ENCODE results near the gene COPS7A.

The COPS7A gene

DNA sequence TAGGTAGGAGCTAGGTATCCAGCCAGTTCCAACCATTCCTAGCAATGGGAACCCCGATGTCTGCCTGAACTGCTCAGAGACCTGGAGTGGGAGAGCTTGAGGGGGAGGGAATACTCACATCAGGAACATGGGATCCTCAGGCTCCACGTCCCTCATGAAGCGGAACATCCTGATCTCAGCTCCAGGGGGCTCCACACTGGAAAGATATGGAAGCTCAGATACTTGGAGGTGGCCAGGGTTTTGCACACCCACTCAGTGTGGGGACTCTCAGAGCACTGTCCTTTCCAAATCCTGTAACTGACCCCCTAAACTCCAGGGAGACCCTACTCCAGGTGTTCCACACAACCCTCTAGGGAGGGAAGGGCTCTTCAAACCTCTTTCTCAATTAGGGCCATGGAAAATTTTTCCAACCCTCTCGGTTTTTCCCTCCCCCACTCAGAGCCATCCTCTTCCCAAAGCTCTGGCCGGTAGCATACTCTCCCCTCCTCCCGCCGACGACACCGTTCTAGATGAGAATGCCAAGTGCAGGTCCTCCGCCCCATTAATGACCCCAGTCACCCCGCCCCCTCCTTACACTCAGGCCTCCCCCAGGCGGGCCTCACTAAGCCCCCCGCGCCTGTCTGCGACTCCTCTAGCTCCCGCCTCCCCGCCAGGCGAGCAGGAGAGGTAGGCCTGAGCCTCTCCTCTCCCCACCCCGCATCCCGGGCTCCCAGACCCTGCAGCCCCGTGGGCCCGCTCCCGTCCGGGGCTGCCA lies 28.5 kb downstream of the COPS7A start:
- peak; percentile 38 for DNase-seq

DNA sequence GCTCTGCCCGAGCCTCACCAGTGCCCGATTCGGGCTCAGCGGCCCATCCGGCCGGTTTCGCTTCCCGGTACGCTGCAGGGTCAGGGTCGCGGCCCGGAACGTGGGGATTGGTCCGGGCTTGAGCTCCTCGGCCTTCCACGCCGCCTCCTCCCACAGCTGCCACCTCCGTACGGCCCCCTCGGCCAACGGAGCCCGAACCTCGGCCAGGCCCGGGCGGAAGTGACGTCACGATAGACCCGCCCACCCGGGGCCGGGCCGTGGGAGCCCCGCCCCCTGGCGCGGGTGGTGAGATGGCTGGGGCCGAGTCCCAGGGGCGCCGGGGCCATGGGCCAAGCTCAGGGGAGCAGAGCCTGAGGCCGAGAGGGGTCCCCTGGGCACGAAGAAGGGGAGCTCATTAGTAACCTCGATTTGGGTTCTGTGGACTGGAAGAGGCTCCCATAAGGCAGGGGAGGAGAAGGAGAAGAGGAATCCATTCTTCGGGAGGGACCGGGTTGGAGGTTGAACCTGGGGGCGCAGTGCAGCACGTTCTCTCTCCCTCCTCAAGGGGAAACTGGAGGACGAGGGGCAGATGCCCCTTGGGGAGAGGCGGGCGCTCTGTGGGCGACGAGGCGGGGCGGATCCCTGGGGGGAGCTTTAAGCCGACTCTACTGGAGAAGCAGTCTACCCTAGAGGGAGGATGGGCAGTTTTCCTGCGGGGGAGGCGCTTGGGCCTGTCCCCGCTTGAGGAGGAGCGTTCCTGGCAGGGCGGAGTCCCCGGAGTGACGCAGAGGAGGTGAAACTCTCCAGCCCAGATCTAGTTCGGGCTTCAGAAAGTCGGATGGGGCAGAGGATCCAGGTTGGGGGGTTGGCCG lies 29.3 kb downstream of the COPS7A start, which contains the start of gene MLF2:
TSS of gene MLF2 (minus strand) at position 221 of the 851 bp plus-strand sequence. CDS start 807 bp downstream, outside the sequence.
- peak; percentile 97 for DNase-seq

DNA sequence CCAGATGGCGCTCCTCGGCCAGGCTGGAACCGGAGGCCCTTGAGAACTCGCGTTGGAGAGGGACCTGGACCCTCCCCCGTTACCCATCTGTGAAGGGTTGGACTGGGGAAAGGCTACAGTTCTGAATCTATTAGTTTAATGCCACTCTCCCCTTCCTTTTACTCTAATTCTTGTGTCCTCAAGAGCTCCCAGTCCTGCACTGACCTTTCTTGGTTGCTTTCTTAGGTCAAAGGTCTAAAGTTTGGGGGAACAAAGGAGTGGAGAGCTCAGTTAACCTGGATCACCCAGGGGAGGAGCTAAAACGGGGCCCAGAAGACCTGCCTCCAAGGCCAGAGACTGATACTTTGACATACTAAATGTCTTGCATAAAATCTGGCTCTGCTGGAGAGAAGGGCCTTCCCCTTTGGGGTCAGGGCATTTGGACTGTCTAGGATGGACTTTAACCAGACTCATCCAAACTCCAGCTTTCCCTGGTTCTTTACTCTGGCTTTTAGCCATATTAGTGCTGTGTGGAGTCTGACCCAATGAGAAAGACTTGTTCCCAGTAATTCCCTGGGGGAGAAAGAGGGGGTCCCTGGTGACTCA lies 30.0 kb downstream of the COPS7A start:
- DNase-seq, result no peak

DNA sequence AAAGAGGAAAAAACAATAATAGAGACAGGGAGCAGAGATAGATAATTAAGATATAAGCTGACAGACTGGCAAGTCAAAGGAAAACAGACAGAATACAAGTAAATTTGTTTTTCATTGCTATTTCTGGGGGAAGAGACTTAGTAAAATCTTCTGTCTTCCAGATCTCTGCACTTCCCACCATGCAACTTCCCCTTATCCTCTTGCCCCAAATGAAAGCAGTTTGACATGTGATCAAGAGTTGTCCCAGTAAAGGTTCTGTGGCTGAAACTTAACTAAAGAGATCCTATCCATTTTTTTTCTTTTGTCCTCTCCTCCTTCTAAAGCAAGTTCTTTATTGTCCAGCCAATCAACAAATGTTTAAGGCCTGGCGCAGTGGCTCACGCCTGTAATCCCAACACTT lies 30.6 kb downstream of the COPS7A start:
- no peak for DNase-seq

DNA sequence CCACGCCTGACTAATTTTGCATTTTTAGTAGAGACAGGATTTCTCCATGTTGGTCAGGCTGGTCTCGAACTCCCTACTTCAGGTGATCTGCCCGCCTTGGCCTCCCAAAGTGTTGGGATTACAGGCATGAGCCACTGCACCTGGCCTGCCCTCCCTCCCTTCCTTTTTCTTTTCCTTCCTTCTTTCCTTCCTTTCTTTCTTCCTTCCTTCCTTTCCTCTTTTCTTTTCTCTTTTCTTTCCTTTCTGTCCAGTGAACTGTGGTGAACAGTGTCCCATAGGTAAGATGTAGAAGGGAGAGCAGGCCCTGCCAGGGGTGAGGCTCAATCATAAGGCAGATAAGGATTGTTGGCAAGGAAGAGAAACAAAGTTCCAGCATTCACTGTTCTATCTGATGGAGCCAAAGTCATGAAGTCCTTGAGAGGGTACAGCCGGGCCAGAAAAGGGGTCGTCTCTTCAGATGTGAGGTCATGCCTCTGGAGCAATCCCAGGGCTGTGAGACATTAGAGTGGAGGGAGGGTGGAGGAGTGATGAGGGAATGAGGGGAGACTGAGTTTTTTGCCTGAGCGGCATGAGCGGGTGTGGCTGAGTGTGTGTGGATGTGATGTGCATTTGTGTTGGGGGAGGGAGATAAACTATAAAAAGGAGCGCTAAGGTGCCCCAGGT lies 33.3 kb downstream of the COPS7A start:
- no peak for DNase-seq

DNA sequence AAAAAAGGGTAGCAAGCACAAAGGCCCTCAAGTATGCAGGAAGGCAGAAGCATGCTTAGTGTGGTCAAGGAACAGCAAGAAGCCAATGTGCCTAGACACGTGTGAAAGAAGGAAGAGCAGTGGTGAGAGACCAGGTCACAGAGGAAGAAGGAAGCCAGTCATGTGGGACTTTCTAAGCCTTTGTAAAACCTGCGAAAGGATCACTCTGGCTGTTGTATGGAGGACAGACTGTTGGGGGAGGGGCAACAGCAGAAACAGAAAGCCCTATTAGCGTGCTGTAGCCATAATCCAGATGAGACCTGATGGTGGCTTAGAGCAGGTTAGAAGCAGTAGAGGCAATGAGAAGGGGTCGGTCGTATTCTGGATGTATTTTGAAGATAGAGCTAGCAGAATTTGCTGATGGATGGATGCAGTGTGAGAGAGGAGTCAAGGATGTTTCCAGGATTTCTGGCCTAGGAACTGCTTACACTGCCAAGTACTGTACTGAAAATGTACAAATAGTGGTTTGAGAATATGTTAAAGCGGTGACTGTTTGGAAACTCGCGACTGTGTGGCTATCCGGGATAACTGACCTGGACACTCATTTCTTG lies 34.8 kb downstream of the COPS7A start:
- DNase-seq, result no peak

DNA sequence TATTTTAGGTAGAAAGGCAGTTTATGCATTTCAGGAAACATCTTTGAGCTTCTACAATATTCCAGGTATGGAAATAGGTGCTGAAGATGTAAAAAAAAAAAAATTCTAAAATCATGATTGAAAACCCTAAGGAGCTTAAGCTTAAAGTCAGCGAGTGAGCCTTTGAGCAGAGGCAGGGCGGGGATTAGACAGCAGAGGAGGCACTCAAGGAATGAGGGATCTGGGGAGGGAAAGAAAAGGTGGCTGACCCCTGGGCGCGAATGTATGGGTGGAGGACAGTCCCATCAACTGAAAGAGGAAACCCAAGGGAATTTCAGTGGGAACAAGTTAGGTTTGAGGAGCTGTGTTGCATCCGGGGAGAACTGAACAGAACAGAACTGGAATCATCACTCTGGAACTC lies 35.9 kb downstream of the COPS7A start:
- DNase-seq, result no peak

DNA sequence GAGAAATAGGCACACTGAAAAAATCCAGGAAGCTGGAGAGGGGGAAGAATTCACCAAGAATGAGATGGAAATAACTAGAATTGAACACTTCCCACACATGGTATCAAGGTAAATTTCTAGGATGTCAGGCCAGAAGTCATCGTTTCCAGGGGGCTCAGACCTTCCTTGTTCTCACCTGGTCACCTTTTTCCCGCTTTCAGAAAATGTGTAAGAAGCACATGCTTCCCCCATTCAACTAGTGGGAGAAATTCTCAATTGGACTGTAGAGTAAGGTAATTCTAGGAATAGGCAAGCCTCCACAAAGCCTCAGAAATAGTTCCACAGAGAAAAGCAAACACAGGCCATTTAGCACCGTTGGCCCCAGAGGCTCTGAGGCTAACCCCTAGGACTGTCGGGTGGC lies 39.5 kb downstream of the COPS7A start:
- no peak for DNase-seq

DNA sequence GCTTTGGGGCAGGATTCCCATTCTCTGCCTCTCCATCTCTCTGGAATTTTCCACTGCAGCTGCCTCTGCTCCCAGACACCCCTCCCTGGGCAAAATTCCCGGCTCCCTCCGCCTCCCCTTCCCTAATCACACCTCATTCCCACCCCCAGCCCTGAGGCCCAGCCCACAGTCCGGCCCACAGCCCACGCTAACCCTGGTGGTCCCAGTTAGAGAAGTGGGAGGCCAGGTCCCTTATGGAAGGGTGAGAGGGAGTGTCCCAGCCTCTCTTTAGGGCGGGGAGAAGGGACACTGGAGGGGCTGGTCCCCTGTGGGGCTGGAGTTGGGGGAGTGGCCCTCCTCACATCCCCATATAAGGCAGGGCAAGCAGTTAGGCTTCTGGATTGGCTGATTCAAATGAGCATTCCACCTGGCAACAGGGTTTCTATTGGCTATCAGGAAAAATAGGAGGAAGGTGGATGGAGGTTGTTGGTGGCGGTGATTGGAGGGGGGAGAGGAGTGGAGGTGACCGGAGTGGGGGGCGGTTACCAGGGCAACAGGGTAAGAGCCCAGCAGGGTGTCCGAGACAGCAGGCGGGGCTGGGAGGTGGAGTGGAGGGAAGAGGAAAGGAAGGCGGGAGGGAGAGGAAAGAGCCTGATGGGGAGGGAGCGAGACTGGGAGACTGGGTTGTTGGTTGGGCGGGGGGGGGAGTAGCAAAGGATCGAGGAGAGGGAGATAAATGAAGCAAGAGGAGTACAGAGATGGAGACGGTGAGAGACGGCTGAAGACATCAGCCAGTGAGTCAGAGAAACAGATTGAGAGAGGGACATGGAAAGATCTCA lies 40.4 kb downstream of the COPS7A start:
- no peak for DNase-seq

DNA sequence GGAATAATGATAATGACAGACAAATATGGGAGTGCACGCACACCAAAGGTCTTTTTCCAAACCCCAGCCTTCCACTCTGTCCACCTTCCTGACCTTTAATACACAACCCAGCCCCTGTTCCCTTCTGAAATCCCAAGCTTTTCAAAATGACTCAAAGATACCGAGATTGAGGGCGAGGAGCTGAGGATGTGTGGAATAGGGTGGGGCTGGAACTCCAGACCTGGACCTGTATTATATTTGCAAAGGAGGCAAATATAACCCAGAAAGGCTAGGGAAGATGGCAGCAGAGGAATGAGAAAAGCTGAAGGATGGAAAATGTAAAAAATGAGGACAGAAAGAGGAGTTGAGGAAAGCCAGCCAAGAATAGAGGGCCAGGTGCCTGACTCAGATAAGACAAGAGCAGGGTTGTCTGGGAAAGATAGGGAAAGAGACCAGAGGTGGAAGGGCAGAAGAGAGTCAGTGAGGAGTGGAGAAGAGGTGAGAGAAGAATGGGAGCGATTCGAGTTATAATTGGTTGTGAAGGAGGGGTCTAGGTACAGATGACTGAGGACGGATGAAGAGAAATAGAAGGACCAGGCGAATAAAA lies 41.3 kb downstream of the COPS7A start:
- no peak for DNase-seq

DNA sequence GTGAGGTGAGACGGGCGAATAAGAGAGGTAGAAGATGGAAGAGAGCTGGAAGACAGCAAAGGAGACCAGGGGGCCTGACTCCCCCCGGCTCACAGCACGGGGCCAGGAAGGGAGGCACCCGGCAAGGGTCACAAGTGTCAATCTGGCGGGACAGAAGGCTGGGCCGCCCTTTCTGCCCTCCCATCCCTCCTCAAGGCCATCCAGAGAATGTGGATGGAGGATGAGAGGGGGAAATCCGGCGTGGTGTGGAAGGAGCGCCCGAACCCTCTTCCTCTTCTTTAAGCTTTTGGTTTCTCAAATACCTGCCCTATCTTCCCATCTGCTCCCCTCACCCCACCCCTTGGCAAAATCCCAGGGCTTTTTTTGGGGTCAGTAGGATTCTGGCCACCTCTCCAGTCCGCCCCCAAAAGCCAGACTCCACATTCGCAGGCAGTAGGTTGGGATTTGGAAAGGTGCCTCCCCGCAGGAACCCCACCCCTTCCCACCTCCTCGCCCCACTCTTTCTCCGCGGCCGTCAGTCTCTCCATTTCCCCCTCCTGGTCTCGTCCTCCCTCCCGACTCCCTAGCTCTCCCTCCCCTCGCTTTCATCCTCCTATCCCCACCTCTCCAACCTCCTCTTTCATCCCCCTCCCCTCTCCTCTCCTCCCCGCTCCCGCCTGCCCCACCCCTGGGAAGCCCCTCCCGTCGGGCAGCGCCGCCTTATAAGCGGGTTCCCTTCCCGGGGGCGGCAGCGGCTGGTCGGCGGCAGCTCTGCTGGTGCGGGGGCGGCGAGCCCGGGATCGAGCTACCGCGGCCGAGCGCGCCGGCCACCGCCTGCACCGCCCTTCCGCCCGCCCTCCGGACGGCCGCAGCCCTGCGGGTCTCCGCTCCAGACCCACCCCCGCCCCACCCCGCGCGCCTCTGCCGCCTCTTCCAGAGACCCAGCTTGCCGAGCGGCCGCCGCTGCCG lies 42.1 kb downstream of the COPS7A start, which contains the start of gene PTMS:
TSS of gene PTMS (plus strand) at position 730 of the 948 bp plus-strand sequence. CDS start 343 bp downstream, outside the sequence.
- no peak for DNase-seq

DNA sequence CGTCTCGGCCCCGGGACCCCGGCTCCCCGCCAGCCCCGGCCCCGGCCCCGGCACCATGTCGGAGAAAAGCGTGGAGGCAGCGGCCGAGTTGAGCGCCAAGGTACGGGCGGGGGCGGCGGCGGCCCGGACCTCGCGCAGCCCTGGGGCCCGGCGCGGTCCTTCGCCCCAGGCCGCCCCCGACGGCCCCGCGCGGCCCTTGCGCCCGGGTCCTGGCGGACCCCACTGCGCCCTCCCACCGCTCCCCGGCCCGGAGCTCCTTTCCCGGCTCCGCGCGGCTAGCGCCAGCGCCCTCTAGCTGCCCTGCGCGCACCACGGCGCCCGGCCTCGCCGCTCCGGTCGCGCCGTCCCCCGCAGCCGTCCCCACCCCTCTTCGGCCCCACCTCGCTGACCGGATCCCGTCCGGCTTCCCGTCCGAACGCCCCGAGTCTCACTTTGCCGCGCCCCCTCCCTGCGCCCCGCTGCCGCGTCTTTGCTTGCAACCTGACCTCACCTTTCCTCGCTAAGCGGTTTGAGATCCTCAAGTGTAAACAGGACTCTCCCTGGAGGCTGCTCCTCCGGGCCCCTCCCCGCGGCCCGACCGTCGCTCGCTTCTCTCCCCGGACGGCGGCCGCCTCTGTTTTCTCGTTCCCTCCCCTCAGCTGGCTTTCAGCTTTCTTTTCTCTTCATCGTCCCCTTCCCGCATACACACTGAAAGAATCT lies 43.0 kb downstream of the COPS7A start:
- DNase-seq, result peak; percentile 51

DNA sequence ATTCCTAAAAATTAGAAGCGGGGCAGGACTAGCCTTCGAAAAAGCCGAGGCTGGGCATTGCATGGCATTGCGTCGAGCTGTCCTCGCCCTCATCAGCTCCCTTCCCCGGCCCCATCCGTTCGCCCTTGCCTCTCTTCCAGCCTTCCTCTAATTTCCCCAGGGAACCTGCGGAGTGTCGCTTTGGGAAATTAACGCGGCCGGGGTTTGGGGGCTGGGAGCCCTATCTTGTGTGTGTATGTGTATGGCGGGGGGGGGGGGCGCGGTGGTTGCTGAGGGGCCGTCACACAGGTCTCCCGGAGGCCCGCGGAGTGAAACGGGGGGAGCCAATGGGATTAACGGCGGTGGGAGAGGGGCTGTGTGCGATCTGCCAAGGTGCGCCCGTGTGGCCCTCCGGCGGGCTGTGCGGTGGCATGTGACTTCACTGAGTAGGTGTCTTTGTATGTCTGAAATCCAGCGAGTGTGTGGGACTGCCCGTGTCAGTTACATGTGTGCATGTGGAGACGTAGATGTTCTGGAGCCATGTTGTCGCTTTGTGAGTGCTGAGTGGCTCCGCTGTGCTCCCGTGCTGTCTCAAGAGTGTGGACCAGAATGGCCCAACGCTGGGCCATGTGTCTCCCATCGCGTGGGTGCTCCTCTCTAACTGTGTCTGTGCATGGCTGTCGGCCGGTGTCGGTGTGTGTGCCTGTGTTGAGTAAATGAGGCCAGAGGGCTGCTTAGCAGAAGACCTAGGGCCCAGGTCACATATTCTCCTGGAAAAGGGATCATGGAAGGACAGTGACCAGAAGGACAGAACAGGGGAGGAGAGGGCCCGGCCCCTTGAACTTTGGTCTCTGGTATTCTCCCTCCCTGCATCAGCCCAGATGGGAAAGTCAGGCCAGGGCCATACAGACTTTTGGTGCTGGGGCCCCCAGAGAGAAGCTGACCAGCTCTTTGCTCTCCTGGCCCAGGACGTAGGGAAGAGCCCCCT lies 43.8 kb downstream of the COPS7A start:
- DNase-seq, result no peak

DNA sequence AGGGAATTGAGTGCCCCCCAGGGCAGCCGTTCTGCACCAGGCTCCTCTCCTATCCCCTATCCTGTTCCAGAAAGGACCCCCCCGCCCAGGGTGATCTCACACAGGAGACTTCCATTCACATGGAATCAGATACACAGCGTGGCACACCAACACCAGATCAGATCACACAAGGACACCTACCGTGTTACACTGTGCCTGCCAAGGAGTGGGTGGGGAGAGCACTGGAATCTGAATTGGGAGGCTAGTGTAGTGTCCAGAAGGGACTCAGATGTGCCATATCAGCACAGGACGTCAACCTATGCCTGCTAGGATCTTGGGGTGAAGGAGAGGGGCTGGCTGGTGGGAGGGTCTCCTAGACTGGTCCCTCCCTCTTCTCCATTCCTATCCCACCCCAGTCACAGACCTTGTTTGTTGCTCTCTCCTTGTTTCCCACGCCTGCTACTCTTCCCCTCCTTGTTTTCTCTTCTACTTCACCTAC lies 44.6 kb downstream of the COPS7A start:
- no peak for DNase-seq

DNA sequence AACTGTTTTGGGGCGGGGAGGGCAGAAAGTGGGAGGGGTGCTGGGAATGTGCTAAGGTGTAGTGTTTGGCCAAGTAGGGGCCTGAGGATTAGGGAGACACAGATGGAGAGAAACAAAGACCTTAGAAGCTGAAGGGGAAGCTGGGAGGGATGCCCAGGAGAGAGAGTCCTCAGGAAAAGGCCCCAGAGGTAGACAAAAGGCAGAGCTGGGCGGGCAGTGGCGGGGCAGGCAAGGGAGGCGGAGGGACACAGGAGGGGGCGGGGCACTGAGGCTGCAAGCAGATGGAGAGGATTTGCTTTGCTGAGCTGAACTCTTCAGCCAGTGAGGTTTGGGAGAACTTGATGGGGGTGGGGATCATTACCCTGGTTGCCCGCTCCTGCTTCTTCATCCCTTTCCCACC lies 45.1 kb downstream of the COPS7A start:
- no peak for DNase-seq

DNA sequence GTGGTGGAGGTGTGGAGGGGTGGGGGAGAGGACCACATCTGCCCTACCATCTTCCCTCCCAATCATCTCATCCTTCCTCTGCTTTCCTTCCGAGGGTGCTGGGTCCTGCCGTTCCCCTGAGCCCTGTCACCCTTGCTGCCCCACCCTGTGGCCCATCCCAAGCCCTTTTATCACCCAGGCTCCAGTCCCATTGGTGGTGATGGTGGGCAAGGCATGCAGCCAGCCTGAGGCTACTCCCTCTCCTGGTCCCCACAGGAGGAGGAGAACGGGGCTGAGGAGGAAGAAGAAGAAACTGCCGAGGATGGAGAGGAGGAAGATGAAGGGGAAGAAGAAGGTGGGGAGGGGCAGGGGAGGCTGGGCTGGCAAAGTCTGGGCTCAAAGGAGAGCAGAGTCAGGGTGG lies 45.8 kb downstream of the COPS7A start:
- no peak for DNase-seq

DNA sequence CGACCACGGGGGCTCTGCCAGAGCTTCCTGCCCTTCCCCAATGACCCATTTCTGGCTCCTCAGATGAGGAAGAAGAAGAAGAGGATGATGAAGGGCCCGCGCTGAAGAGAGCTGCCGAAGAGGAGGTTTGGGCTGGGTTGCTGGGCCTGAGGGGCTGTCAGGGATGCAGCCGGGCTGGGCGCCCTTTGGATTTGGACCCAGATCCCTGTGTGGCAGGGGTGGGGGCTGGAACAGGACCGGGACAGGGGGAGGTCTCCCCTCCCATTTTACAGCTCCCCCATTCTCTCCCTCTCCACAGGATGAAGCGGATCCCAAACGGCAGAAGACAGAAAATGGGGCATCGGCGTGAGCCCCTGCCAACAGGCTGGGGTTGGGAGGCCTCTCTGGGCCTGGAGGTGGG lies 46.2 kb downstream of the COPS7A start:
- DNase-seq, result no peak

DNA sequence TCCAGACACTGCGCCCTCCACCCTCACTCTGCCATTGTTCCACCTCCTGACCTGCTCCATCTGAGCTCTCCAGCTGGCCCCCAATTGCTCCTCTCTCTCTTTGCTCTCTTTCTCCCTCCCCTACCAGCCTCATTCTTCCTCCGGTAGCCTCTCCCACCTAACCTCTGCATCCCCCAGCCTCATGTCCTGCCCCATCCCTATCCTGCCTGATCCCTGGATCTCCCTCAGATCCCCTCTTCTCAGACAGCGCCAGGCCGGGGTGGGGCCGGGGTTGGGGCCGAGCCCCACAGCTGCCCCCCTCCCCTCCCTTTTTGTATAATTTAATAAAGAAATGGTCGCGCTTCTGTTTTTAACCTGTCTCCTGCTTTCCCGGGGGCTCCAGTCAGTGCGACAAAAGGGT lies 46.8 kb downstream of the COPS7A start:
- no peak for DNase-seq
